Fibroblast of gingiva (primary cell): ENCODE measurements around the gene ALG10B.

Source experiments
- DNase-seq: peaks from one replicate; pipeline ENCODE4 v3.0.0-alpha.2; 2011; ENCODE audit warnings: low read depth

ALG10B gene

GRCh38 chr12:38374751-38375150 lies 58.2 kb downstream of the ALG10B start:
- DNase-seq, result no peak
